ENCODE results near the gene RARS2. TPM values are rescaled to one million over a fixed set of nuclear protein-coding genes. Genes with fewer than 3 reads are reported as not detected.

Gene RARS2
- total RNA-seq, 1 donor from 2014 or later = 45.7 TPM

GRCh38 chr6:87575423-87575822, 14.4 kb downstream of the RARS2 start:
- FAIRE-seq (no peak), DNase-seq (ENCODE audit: low spot score in 2 of 2) (no peak)

- FAIRE-seq (no peak), DNase-seq (ENCODE audit: low spot score in 2 of 2) (no peak)
These were observed 15.5 kb downstream of the RARS2 start for GRCh38 chr6:87574237-87574804.

- FAIRE-seq (no peak), DNase-seq (ENCODE audit: low spot score in 2 of 2) (no peak)
These were observed 16.3 kb downstream of the RARS2 start for GRCh38 chr6:87573307-87574024.

GRCh38 chr6:87572883-87573282, 16.9 kb downstream of the RARS2 start:
- FAIRE-seq (no peak), DNase-seq (ENCODE audit: low spot score in 2 of 2) (no peak)

- FAIRE-seq = no peak
- DNase-seq (ENCODE audit: low spot score in 2 of 2) = no peak
These were observed 17.8 kb downstream of the RARS2 start for GRCh38 chr6:87572021-87572420.

GRCh38 chr6:87561017-87561416, 28.8 kb downstream of the RARS2 start:
- no peak for FAIRE-seq

GRCh38 chr6:87558446-87558845, 31.3 kb downstream of the RARS2 start:
- DNase-seq (ENCODE audit: low spot score in 2 of 2) (no peak), FAIRE-seq (no peak)

More at GRCh38 chr6:87561017-87561416, 28.8 kb downstream of the RARS2 start:
- no peak for DNase-seq (ENCODE audit: low spot score in 2 of 2)

GRCh38 chr6:87555506-87555905, 34.3 kb downstream of the RARS2 start:
- FAIRE-seq (no peak), DNase-seq (ENCODE audit: low spot score in 2 of 2) (no peak)

- DNase-seq (ENCODE audit: low spot score in 2 of 2) = no peak
- FAIRE-seq = no peak
These were observed 36.5 kb downstream of the RARS2 start for GRCh38 chr6:87553159-87553765.

GRCh38 chr6:87551799-87552198, 38.0 kb downstream of the RARS2 start:
- DNase-seq (ENCODE audit: low spot score in 2 of 2) = no peak

GRCh38 chr6:87544474-87544735, 45.4 kb downstream of the RARS2 start:
- FAIRE-seq = no peak
- DNase-seq (ENCODE audit: low spot score in 2 of 2) = no peak

More at GRCh38 chr6:87551799-87552198, 38.0 kb downstream of the RARS2 start:
- FAIRE-seq = no peak

GRCh38 chr6:87543696-87544473, 45.9 kb downstream of the RARS2 start:
- FAIRE-seq (no peak), DNase-seq (ENCODE audit: low spot score in 2 of 2) (no peak)

GRCh38 chr6:87541744-87542143, 48.0 kb downstream of the RARS2 start:
- DNase-seq (ENCODE audit: low spot score in 2 of 2) (no peak), FAIRE-seq (no peak)

GRCh38 chr6:87541041-87541440, 48.7 kb downstream of the RARS2 start:
- DNase-seq (ENCODE audit: low spot score in 2 of 2) (no peak), FAIRE-seq (no peak)

- FAIRE-seq (no peak), DNase-seq (ENCODE audit: low spot score in 2 of 2) (no peak)
These were observed 49.2 kb downstream of the RARS2 start for GRCh38 chr6:87540539-87540938.

GRCh38 chr6:87539554-87539953, 50.2 kb downstream of the RARS2 start:
- no peak for FAIRE-seq

GRCh38 chr6:87538510-87539260, 51.1 kb downstream of the RARS2 start:
- DNase-seq (ENCODE audit: low spot score in 2 of 2) = no peak
- FAIRE-seq = no peak

More at GRCh38 chr6:87539554-87539953, 50.2 kb downstream of the RARS2 start:
- DNase-seq (ENCODE audit: low spot score in 2 of 2) = no peak

GRCh38 chr6:87534377-87535047, 55.3 kb downstream of the RARS2 start:
- FAIRE-seq = no peak
- no peak for DNase-seq (ENCODE audit: low spot score in 2 of 2)

GRCh38 chr6:87529221-87529620, 60.6 kb downstream of the RARS2 start:
- FAIRE-seq (no peak), DNase-seq (ENCODE audit: low spot score in 2 of 2) (no peak)

- FAIRE-seq (no peak), DNase-seq (ENCODE audit: low spot score in 2 of 2) (no peak)
These were observed 67.1 kb downstream of the RARS2 start for GRCh38 chr6:87522686-87523085.
